H1 (cell line): ENCODE measurements around the gene TSHZ2. TPM values are rescaled to one million over a fixed set of nuclear protein-coding genes. Genes with fewer than 3 reads are reported as not detected.

Experiments used
- EP300 ChIP-seq, 2 experiments: IDR thresholded peaks; 1 replicate in 1 of 2; 2 replicates in 1 of 2; pipeline ENCODE4 v1.6.1; 2011 to 2012; ENCODE audit warnings: low read depth in 2 of 2, low read length in 2 of 2, mild to moderate bottlenecking in 2 of 2, borderline replicate concordance in 1 of 2, inconsistent platforms in 1 of 2, moderate library complexity in 1 of 2
- SAP30 ChIP-seq: fragments of 300-600 bp; sonication (generic); IDR thresholded peaks from 2 replicates; pipeline ENCODE4 v1.7.1; 2012; ENCODE audit warnings: low read length, moderate library complexity, mild to moderate bottlenecking, inconsistent platforms; ENCODE audit not compliant: insufficient read depth, insufficient replicate concordance
- polyA plus RNA-seq, 7 experiments: library from polyadenylated mRNA; depleted of rRNA in 3 of 7; stranded (reverse) in 5 of 7; unstranded in 2 of 7; fragments of >200 nt in 5 of 7; fragments of 200-250 nt in 2 of 7; gene quantifications; 1 replicate in 5 of 7; 2 replicates in 1 of 7; 4 replicates in 1 of 7; pipeline versions ENCODE4 v1.2.1 to v1.2.3, GENCODE V29; 2011 to 2013; ENCODE audit warnings: missing spikeins in 2 of 7, mixed read lengths in 2 of 7
- total RNA-seq: library from RNA; stranded (reverse); fragmentation: NEBNext Ultra II Directional; extraction: Animal tissue kit (Norgen Biotek cat#: 25700); gene quantifications from 2 replicates; pipeline ENCODE4 v1.2.1, GENCODE V29; 2021

TSHZ2 gene
- total and polyA plus RNA-seq, 2 of the 8 experiments (the other 6 are each of a cell fraction or from before 2014, with no cell fraction given): 0.14 to 0.30 TPM

DNA sequence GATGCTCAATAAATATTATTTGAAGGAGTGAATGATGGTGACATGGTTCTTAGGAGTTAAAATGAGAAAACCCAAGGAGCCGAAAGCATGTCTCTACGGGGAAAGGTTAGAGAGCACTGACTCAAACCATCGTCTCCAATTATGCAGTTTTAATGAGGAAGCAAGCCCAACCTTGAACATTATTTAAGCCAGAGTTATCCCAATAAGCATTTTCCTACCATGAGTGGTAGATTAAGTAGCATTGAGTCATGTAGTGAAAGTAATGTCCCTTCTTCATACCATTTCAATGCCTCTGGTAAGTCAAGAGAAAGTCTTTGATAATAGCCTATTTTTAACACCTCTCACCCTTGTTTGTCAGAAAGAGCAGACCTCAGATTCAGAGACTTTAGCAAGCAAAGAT lies 13.5 kb downstream of the TSHZ2 start (continued):
- TF ChIP-seq SAP30 (no peak), EP300 (IDR thresholded peaks at IDR 0.05; ENCODE audit: borderline replicate concordance in 1 of 2, low read depth in 2 of 2, low read length in 2 of 2) (no peak)
